ENCODE data around the gene NUCKS1.

DNA sequence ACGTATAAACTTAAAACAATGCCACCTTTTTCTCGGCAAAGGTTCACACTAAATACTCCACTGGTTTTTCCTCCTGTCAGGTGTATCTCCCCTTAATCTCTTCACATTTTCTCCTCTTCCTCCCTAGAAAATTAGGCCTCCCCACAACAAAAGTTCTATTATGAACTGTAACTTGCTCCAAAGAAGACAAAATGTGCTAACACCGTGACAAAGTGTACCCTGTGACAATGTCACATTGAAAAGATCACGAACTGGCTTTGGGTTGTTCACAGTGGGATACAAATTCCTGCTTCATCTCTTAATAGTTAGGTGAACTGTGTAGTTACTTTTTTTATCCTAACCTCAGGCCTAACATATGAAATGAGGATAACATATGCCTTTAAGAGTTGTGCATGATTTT is 6.0 kb downstream of the NUCKS1 start:
- TF ChIP-seq, protein P1, sequence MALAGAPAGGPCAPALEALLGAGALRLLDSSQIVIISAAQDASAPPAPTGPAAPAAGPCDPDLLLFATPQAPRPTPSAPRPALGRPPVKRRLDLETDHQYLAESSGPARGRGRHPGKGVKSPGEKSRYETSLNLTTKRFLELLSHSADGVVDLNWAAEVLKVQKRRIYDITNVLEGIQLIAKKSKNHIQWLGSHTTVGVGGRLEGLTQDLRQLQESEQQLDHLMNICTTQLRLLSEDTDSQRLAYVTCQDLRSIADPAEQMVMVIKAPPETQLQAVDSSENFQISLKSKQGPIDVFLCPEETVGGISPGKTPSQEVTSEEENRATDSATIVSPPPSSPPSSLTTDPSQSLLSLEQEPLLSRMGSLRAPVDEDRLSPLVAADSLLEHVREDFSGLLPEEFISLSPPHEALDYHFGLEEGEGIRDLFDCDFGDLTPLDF (CRISPR knock-in tag; IDR thresholded peaks at IDR 0.05) = no peak
- TF ChIP-seq, protein P2, sequence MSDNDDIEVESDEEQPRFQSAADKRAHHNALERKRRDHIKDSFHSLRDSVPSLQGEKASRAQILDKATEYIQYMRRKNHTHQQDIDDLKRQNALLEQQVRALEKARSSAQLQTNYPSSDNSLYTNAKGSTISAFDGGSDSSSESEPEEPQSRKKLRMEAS (CRISPR knock-in tag; IDR thresholded peaks at IDR 0.05) = no peak
- TF ChIP-seq, protein P3, sequence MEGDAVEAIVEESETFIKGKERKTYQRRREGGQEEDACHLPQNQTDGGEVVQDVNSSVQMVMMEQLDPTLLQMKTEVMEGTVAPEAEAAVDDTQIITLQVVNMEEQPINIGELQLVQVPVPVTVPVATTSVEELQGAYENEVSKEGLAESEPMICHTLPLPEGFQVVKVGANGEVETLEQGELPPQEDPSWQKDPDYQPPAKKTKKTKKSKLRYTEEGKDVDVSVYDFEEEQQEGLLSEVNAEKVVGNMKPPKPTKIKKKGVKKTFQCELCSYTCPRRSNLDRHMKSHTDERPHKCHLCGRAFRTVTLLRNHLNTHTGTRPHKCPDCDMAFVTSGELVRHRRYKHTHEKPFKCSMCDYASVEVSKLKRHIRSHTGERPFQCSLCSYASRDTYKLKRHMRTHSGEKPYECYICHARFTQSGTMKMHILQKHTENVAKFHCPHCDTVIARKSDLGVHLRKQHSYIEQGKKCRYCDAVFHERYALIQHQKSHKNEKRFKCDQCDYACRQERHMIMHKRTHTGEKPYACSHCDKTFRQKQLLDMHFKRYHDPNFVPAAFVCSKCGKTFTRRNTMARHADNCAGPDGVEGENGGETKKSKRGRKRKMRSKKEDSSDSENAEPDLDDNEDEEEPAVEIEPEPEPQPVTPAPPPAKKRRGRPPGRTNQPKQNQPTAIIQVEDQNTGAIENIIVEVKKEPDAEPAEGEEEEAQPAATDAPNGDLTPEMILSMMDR (IDR thresholded peaks at IDR 0.05) = no peak
- TF ChIP-seq GABPB1 (CRISPR knock-in tag; IDR thresholded peaks at IDR 0.05) (no peak), SMAD4 (CRISPR knock-in tag; IDR thresholded peaks at IDR 0.05) (no peak), SP1 (CRISPR knock-in tag; conservative IDR thresholded peaks at IDR 0.05) (no peak), HMGA2 (CRISPR knock-in tag; IDR thresholded peaks at IDR 0.05) (no peak)
- TF ChIP-seq, protein P4, sequence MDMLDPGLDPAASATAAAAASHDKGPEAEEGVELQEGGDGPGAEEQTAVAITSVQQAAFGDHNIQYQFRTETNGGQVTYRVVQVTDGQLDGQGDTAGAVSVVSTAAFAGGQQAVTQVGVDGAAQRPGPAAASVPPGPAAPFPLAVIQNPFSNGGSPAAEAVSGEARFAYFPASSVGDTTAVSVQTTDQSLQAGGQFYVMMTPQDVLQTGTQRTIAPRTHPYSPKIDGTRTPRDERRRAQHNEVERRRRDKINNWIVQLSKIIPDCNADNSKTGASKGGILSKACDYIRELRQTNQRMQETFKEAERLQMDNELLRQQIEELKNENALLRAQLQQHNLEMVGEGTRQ (CRISPR knock-in tag; IDR thresholded peaks at IDR 0.05) = no peak
- TF ChIP-seq, protein P5, sequence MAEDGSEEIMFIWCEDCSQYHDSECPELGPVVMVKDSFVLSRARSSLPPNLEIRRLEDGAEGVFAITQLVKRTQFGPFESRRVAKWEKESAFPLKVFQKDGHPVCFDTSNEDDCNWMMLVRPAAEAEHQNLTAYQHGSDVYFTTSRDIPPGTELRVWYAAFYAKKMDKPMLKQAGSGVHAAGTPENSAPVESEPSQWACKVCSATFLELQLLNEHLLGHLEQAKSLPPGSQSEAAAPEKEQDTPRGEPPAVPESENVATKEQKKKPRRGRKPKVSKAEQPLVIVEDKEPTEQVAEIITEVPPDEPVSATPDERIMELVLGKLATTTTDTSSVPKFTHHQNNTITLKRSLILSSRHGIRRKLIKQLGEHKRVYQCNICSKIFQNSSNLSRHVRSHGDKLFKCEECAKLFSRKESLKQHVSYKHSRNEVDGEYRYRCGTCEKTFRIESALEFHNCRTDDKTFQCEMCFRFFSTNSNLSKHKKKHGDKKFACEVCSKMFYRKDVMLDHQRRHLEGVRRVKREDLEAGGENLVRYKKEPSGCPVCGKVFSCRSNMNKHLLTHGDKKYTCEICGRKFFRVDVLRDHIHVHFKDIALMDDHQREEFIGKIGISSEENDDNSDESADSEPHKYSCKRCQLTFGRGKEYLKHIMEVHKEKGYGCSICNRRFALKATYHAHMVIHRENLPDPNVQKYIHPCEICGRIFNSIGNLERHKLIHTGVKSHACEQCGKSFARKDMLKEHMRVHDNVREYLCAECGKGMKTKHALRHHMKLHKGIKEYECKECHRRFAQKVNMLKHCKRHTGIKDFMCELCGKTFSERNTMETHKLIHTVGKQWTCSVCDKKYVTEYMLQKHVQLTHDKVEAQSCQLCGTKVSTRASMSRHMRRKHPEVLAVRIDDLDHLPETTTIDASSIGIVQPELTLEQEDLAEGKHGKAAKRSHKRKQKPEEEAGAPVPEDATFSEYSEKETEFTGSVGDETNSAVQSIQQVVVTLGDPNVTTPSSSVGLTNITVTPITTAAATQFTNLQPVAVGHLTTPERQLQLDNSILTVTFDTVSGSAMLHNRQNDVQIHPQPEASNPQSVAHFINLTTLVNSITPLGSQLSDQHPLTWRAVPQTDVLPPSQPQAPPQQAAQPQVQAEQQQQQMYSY (CRISPR knock-in tag; IDR thresholded peaks at IDR 0.05) = no peak
- TF ChIP-seq, protein P6, sequence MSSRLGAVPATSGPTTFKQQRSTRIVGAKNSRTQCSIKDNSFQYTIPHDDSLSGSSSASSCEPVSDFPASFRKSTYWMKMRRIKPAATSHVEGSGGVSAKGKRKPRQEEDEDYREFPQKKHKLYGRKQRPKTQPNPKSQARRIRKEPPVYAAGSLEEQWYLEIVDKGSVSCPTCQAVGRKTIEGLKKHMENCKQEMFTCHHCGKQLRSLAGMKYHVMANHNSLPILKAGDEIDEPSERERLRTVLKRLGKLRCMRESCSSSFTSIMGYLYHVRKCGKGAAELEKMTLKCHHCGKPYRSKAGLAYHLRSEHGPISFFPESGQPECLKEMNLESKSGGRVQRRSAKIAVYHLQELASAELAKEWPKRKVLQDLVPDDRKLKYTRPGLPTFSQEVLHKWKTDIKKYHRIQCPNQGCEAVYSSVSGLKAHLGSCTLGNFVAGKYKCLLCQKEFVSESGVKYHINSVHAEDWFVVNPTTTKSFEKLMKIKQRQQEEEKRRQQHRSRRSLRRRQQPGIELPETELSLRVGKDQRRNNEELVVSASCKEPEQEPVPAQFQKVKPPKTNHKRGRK (CRISPR knock-in tag; IDR thresholded peaks at IDR 0.05; ENCODE audit: borderline replicate concordance) = no peak
